Activated CD8-positive, alpha-beta T cell treated with anti-CD3 and anti-CD28 coated beads for 36 hours (primary cell): ENCODE measurements around the gene FGF2. TPM values are rescaled to one million over a fixed set of nuclear protein-coding genes. Genes with fewer than 3 reads are reported as not detected.
"Not testable (repeated sequence)": the region's sequence is repeated elsewhere in the genome, so short reads cannot be mapped to it uniquely, and the experiment has no call there.

Experiments used
- ATAC-seq: fragments of 200-7000 bp; cut with Tn5 transposase; one replicate; pipeline ENCODE4 v1.10.0; 2021; ENCODE audit warnings: mild to moderate bottlenecking, moderate library complexity
- CTCF ChIA-PET: fragments of 350-600 bp; sonication (Branson Sonifier 250); formaldehyde crosslinking; loops from one replicate; lab custom pipeline; 2021; ENCODE audit warnings: antibody characterized with exemption; lab: Charles Lee
- POLR2A ChIA-PET: fragments of 350-600 bp; sonication (Branson Sonifier 250); formaldehyde crosslinking; loops from one replicate; lab custom pipeline; 2021; ENCODE audit warnings: antibody characterized with exemption; lab: Charles Lee
- DNase-seq: peaks from one replicate; pipeline ENCODE4 v3.0.0-alpha.2; 2020
- H3K27ac Mint-ChIP-seq: one replicate; pipeline ENCODE4 v1.8.0; 2021; ENCODE audit warnings: mild to moderate bottlenecking, mixed read lengths
- H3K27me3 Mint-ChIP-seq: one replicate; pipeline ENCODE4 v1.8.0; 2021; ENCODE audit warnings: mixed read lengths
- H3K36me3 Mint-ChIP-seq: one replicate; pipeline ENCODE4 v1.8.0; 2021; ENCODE audit warnings: low read depth, mixed read lengths
- H3K4me1 Mint-ChIP-seq: one replicate; pipeline ENCODE4 v1.8.0; 2021; ENCODE audit warnings: low read depth, mixed read lengths
- H3K4me3 Mint-ChIP-seq: one replicate; pipeline ENCODE4 v1.8.0; 2021; ENCODE audit warnings: mild to moderate bottlenecking, moderate library complexity, mixed read lengths
- H3K9me3 Mint-ChIP-seq: one replicate; pipeline ENCODE4 v1.8.0; 2021; ENCODE audit warnings: mixed read lengths
- intact Hi-C: fragments of 100-400 bp; cut with micrococcal nuclease; formaldehyde crosslinking; loops from one replicate; pipeline ENCODE4 v1.10.0; 2022
- total RNA-seq, 2 experiments: library from RNA; stranded (reverse); gene quantifications; one replicate each; pipeline ENCODE4 v1.2.3, GENCODE V29; 2021
- TF ChIP-seq, protein P1 (sequence below): fragments of 200-600 bp; IDR thresholded peaks from one replicate; pipeline ENCODE4 v1.8.0; 2022; ENCODE audit warnings: antibody characterized with exemption, mild to moderate bottlenecking

The FGF2 gene
- total RNA-seq, 2 experiments from 2014 or later = 0.13 TPM; not detected in 1

DNA sequence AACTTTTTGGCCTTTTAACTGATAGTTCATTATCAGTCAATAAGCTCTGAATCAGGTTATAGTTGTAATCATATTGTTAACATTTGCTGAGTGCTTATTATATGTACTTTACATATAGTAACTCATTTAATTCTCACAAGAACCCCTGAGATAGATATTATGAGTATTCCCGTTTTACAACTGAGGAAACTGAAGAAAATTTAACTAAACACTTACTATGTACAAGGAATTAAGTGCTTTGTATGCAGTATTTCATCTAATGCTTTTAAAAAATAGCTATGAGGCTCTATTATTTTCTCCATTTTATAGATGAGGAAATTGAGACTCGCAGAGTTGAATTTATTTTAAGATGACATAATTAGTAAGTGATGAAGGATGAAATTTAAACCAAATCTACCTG is 27.7 kb upstream of the FGF2 start:
- ChIA-PET CTCF (no interaction called here), POLR2A (interaction anchor here (0.7 kb wide), 1 partner anchor 1652 kb away, joined by 3 read pairs; no protein-coding TSS in a partner anchor)
- ATAC-seq = no peak
- Mint-ChIP-seq H3K4me3 (no peak overlapping the region), H3K4me1 (no peaks in the 10 kb centered on the region), H3K36me3 (no peaks in the 10 kb centered on the region), H3K9me3 (no peaks in the 10 kb centered on the region), H3K27ac (no peak overlapping the region), H3K27me3 (peaks cover 4% of the 10 kb centered on the region)
- intact Hi-C loops = no loop called here
- no peak for DNase-seq
- TF ChIP-seq, protein P1, sequence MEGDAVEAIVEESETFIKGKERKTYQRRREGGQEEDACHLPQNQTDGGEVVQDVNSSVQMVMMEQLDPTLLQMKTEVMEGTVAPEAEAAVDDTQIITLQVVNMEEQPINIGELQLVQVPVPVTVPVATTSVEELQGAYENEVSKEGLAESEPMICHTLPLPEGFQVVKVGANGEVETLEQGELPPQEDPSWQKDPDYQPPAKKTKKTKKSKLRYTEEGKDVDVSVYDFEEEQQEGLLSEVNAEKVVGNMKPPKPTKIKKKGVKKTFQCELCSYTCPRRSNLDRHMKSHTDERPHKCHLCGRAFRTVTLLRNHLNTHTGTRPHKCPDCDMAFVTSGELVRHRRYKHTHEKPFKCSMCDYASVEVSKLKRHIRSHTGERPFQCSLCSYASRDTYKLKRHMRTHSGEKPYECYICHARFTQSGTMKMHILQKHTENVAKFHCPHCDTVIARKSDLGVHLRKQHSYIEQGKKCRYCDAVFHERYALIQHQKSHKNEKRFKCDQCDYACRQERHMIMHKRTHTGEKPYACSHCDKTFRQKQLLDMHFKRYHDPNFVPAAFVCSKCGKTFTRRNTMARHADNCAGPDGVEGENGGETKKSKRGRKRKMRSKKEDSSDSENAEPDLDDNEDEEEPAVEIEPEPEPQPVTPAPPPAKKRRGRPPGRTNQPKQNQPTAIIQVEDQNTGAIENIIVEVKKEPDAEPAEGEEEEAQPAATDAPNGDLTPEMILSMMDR = no peak

DNA sequence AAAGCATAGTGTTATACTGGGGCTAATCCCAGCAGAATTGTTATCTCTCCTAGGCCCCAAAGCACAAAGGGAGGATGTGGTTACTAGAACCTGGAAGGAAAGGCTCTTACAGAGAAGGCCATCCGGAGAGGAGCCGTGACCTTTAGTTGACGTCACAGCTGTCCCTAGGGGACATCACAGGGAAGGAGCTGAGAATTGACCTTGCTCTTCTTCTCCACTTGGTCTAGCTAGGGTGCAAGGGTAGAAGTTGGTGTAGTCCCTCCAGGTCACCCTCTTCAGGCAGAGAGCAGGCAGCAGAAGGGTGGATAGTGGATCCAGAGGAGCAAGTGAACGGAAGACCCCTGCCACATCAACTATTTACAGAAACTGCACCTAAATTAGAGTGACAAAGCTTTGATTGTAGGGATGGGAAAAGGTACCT is 22.8 kb upstream of the FGF2 start:
- POLR2A ChIA-PET = no interaction called here
- intact Hi-C loops = no loop called here
- Mint-ChIP-seq H3K4me1 (no peaks in the 10 kb centered on the region), H3K27ac (no peak overlapping the region), H3K9me3 (no peaks in the 10 kb centered on the region), H3K4me3 (no peak overlapping the region), H3K36me3 (no peaks in the 10 kb centered on the region), H3K27me3 (peaks cover 4% of the 10 kb centered on the region)
- DNase-seq (no peak), ATAC-seq (no peak)
- CTCF ChIA-PET = no interaction called here
- TF ChIP-seq, protein P1 = no peak

DNA sequence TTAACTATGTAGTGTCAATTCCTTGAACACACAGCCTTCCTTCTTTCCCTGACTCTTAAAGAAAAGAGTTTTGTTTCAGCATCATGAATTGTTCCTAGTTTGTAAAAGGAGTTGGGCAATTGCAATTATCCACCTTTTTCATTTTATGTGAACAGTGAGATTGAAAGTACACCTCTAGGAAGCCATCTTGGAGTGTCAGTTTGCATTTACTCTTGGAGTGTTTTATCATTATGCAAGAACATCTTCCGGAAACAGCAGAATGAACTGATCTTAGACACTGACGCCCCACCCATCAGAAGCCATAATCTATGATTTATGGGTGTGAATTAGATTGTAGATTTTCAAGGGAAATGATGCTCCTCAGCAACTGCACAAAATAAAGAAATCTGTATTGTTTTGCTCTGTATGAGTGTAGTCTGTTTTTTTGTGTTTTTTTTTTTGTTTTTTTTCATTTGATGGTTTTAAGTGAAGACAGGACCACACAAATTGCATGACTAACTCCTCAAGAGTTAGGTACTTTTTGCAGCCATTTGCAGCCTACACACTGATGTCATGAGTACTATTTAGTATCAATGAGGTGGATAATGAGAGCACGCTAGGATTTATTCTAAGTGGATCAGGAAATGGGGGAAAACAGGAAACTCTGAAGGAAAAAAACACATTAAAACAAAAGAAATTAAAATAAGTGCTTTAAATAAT is 19.5 kb upstream of the FGF2 start:
- no peak for ATAC-seq

DNA sequence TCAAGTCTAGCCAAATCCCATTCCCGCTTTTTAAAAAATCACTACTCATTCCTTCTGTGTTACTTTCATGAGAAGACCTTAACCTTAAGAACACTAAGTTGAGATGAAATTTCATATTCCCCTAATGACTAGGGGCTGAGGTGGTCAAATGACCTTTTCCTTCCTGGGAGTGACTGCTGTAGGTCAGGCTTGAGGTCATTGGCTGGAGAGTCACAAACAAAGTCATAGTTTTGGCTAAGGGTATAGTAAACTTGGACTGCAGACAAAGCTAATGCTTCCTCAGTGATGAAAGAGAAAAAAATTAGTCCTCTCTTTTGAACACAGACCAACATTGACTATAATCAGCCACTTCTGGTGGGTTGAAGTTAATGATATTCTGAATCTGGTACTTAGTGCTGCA is 16.0 kb upstream of the FGF2 start:
- no peak overlapping the region for H3K4me3 Mint-ChIP-seq
- H3K36me3 Mint-ChIP-seq = no peaks in the 10 kb centered on the region
- ATAC-seq (no peak), DNase-seq (no peak)
- peaks cover 3% of the 10 kb centered on the region for H3K4me1 Mint-ChIP-seq
- TF ChIP-seq, protein P1 = no peak
- CTCF ChIA-PET = interaction anchor here (0.7 kb wide), 1 partner anchor 21 kb away, joined by 3 read pairs; no protein-coding TSS in a partner anchor
- H3K27me3 Mint-ChIP-seq = peaks cover 7% of the 10 kb centered on the region
- H3K27ac Mint-ChIP-seq = no peak overlapping the region
- POLR2A ChIA-PET = no interaction called here
- intact Hi-C loops = no loop called here
- H3K9me3 Mint-ChIP-seq = no peaks in the 10 kb centered on the region

More for the DNA sequence above, 19.5 kb upstream of the FGF2 start:
- Mint-ChIP-seq H3K27ac (no peak overlapping the region), H3K9me3 (no peaks in the 10 kb centered on the region), H3K4me1 (no peaks in the 10 kb centered on the region), H3K4me3 (no peak overlapping the region), H3K27me3 (peaks cover 7% of the 10 kb centered on the region), H3K36me3 (no peaks in the 10 kb centered on the region)
- TF ChIP-seq, protein P1 = no peak
- DNase-seq = no peak
- ChIA-PET POLR2A (no interaction called here), CTCF (no interaction called here)
- intact Hi-C loops = no loop called here

DNA sequence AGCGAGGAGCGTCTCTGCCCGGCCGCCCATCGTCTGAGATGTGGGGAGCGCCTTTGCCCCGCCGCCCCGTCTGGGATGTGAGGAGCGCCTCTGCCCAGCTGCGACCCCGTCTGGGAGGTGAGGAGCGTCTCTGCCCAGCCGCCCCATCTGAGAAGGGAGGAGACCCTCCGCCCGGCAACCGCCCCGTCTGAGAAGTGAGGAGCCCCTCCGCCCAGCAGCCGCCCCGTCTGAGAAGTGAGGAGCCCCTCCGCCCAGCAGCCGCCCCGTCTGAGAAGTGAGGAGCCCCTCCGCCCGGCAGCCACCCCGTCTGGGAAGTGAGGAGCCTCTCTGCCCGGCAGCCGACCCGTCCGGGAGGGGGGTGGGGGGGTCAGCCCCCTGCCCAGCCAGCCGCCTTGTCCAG is 14.8 kb upstream of the FGF2 start:
- H3K4me1 Mint-ChIP-seq, H3K9me3 Mint-ChIP-seq, intact Hi-C loops, POLR2A ChIA-PET, H3K4me3 Mint-ChIP-seq, ATAC-seq, H3K27ac Mint-ChIP-seq, DNase-seq, CTCF ChIA-PET, H3K36me3 Mint-ChIP-seq: not testable (repeated sequence)
- H3K27me3 Mint-ChIP-seq = peaks cover 10% of the 10 kb centered on the region

DNA sequence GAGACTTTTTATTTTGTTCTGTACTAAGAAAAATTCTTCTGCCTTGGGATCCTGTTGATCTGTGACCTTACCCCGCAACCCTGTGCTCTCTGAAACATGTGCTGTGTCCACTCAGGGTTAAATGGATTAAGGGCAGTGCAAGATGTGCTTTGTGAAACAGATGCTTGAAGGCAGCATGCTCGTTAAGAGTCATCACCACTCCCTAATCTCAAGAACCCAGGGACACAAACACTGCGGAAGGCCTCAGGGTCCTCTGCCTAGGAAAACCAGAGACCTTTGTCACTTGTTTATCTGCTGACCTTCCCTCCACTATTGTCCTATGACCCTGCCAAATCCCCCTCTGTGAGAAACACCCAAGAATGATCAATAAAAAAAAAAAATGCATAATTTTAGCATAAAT is 13.8 kb upstream of the FGF2 start:
- intact Hi-C loops, H3K4me3 Mint-ChIP-seq, H3K36me3 Mint-ChIP-seq, H3K9me3 Mint-ChIP-seq, ATAC-seq, CTCF ChIA-PET, H3K27ac Mint-ChIP-seq, H3K4me1 Mint-ChIP-seq, DNase-seq: not testable (repeated sequence)
- POLR2A ChIA-PET = interaction anchor here (0.6 kb wide), 1 partner anchor 108 kb away, joined by 3 read pairs; no protein-coding TSS in a partner anchor
- peaks cover 13% of the 10 kb centered on the region for H3K27me3 Mint-ChIP-seq
